Brain microvascular endothelial cell (primary cell): Measurements from ENCODE around the gene TNFRSF11A.

Source experiments
- DNase-seq: peaks from one replicate; pipeline ENCODE4 v3.0.0-alpha.2; 2020
- H3K27ac ChIP-seq: fragments of 250-450 bp; sonication (Bioruptor Pico); 2 replicates; pipeline ENCODE4 v1.5.1; 2020; ENCODE audit warnings: mild to moderate bottlenecking, moderate library complexity
- H3K27me3 ChIP-seq: fragments of 250-450 bp; sonication (Bioruptor Pico); replicated peaks from 2 replicates; pipeline ENCODE4 v1.5.1; 2020; ENCODE audit warnings: mild to moderate bottlenecking
- H3K36me3 ChIP-seq: fragments of 250-450 bp; sonication (Bioruptor Pico); replicated peaks from 2 replicates; pipeline ENCODE4 v1.5.1; 2020; ENCODE audit warnings: mild to moderate bottlenecking
- H3K4me3 ChIP-seq: 2 replicates; pipeline ENCODE4 v1.5.1; 2011; ENCODE audit warnings: low read depth, mild to moderate bottlenecking, control low read depth, low read length, moderate library complexity
- in situ Hi-C: cut with HindIII; loops from 2 replicates; pipeline ENCODE4 v1.10.0; 2017; ENCODE audit warnings: low sequenced_read_pairs, low pct_ligation_motif_present
- TF ChIP-seq, protein P1 (sequence below): IDR thresholded peaks from 2 replicates; pipeline ENCODE4 v1.5.1; 2011; ENCODE audit warnings: low read depth, mild to moderate bottlenecking, moderate library complexity, low read length, control low read depth, inconsistent platforms; ENCODE audit errors: missing control alignments

The TNFRSF11A gene

GRCh38 chr18:62438018-62438329, 112.9 kb downstream of the TNFRSF11A start:
- TF ChIP-seq, protein P1, sequence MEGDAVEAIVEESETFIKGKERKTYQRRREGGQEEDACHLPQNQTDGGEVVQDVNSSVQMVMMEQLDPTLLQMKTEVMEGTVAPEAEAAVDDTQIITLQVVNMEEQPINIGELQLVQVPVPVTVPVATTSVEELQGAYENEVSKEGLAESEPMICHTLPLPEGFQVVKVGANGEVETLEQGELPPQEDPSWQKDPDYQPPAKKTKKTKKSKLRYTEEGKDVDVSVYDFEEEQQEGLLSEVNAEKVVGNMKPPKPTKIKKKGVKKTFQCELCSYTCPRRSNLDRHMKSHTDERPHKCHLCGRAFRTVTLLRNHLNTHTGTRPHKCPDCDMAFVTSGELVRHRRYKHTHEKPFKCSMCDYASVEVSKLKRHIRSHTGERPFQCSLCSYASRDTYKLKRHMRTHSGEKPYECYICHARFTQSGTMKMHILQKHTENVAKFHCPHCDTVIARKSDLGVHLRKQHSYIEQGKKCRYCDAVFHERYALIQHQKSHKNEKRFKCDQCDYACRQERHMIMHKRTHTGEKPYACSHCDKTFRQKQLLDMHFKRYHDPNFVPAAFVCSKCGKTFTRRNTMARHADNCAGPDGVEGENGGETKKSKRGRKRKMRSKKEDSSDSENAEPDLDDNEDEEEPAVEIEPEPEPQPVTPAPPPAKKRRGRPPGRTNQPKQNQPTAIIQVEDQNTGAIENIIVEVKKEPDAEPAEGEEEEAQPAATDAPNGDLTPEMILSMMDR, result no peak
- Histone ChIP-seq H3K4me3 (no peak overlapping the region), H3K27ac (no peak overlapping the region), H3K27me3 (no peaks in the 10 kb centered on the region), H3K36me3 (no peaks in the 10 kb centered on the region)
- DNase-seq, result no peak
- in situ Hi-C loops, result no loop called here

GRCh38 chr18:62438402-62438801, 113.3 kb downstream of the TNFRSF11A start:
- Histone ChIP-seq H3K27me3 (no peaks in the 10 kb centered on the region), H3K27ac (no peak overlapping the region), H3K36me3 (no peaks in the 10 kb centered on the region), H3K4me3 (no peak overlapping the region)
- TF ChIP-seq, protein P1, result no peak
- no peak for DNase-seq
- in situ Hi-C loops, result no loop called here

- Histone ChIP-seq H3K36me3 (no peaks in the 10 kb centered on the region), H3K27me3 (no peaks in the 10 kb centered on the region), H3K4me3 (no peak overlapping the region), H3K27ac (no peak overlapping the region)
- TF ChIP-seq, protein P1, result no peak
- DNase-seq, result no peak
- in situ Hi-C loops, result no loop called here
These were observed 113.8 kb downstream of the TNFRSF11A start for GRCh38 chr18:62438866-62439265.
